Spinal cord (tissue), 10 donors: ENCODE results near the gene CNTFR. TPM values are rescaled to one million over a fixed set of nuclear protein-coding genes. Genes with fewer than 3 reads are reported as not detected.

ENCODE experiments used
- DNase-seq, 6 donors: peaks; one replicate each; pipeline versions ENCODE4 v3.0.0 to v3.0.0-alpha.2; 2013 to 2015; ENCODE audit warnings: low spot score in 6 of 6, low read depth in 4 of 6
- H3K27ac ChIP-seq: one replicate; pipeline ENCODE4 v1.5.1; 2013; ENCODE audit warnings: low read depth, low read length, control low read depth
- H3K27me3 ChIP-seq: one replicate; pipeline ENCODE4 v1.6.1; 2013; ENCODE audit warnings: low read length; ENCODE audit not compliant: control insufficient read depth, insufficient read depth
- H3K36me3 ChIP-seq: one replicate; pipeline ENCODE4 v1.6.1; 2013; ENCODE audit warnings: low read length; ENCODE audit not compliant: control insufficient read depth, insufficient read depth
- H3K4me1 ChIP-seq: one replicate; pipeline ENCODE4 v1.6.1; 2013; ENCODE audit warnings: low read length; ENCODE audit not compliant: control insufficient read depth, insufficient read depth
- H3K4me3 ChIP-seq: one replicate; pipeline ENCODE4 v1.5.1; 2013; ENCODE audit warnings: low read depth, low read length, control low read depth
- H3K9me3 ChIP-seq: one replicate; pipeline ENCODE4 v1.6.1; 2013; ENCODE audit warnings: low read length; ENCODE audit not compliant: control insufficient read depth, insufficient read depth
- WGBS: methylation state at CpG from one replicate; pipeline ENCODE4 v1.1.5; 2013; ENCODE audit warnings: missing lambda C conversion rate; ENCODE audit not compliant: insufficient coverage; 5-methylcytosine and 5-hydroxymethylcytosine counted together
- polyA plus RNA-seq, 2 donors: library from polyadenylated mRNA; unstranded; fragments of 120-200 nt; gene quantifications; one replicate each; pipeline ENCODE4 v1.2.1, GENCODE V29; 2013; ENCODE audit not compliant: insufficient read length in 2 of 2
- total RNA-seq, 2 donors: library from RNA; depleted of rRNA in 1 of 2; stranded (reverse); fragments of 120-200 nt in 1 of 2; fragments of >200 nt in 1 of 2; gene quantifications; one replicate each; pipeline versions ENCODE4 v1.2.3 to v1.2.4, GENCODE V29; 2013 to 2014
- donor health status: healthy.

CNTFR gene
- total and polyA plus RNA-seq, 4 donors = 9.6 to 110 (median 62.3) TPM

GRCh38 chr9:34590381-34591247 is 1.1 kb upstream of the CNTFR start:
- WGBS = 39% methylated on average over 21 of the region's 40 CpGs
- Histone ChIP-seq H3K9me3 (no peaks in the 10 kb centered on the region), H3K4me3 (peak overlapping the region; percentile 46), H3K27ac (peak overlapping the region; percentile 67), H3K4me1 (peaks cover 60% of the 10 kb centered on the region), H3K27me3 (peaks cover 20% of the 10 kb centered on the region), H3K36me3 (no peaks in the 10 kb centered on the region)
- peak in 1 of 6 donors; percentile 46 for DNase-seq

- Histone ChIP-seq H3K36me3 (no peaks in the 10 kb centered on the region), H3K4me3 (peak overlapping the region; percentile 63), H3K27me3 (peaks cover 20% of the 10 kb centered on the region), H3K4me1 (peaks cover 62% of the 10 kb centered on the region), H3K9me3 (no peaks in the 10 kb centered on the region), H3K27ac (peak overlapping the region; percentile 38)
- under 1% methylated on average over 77 of the region's 86 CpGs for WGBS
- peak in 2 of 6 donors; percentile 82 to 88 for DNase-seq
Observed at GRCh38 chr9:34588671-34589635, 571 bp downstream of the CNTFR start.

- Histone ChIP-seq H3K27ac (no peak overlapping the region), H3K27me3 (peaks cover 6% of the 10 kb centered on the region), H3K4me1 (peaks cover 57% of the 10 kb centered on the region), H3K36me3 (no peaks in the 10 kb centered on the region), H3K4me3 (no peak overlapping the region), H3K9me3 (no peaks in the 10 kb centered on the region)
- no peak for DNase-seq
- 79% methylated on average over 2 of the region's 2 CpGs for WGBS
Observed at GRCh38 chr9:34587271-34587670, 2.3 kb downstream of the CNTFR start.

GRCh38 chr9:34585946-34586669 is 3.4 kb downstream of the CNTFR start:
- Histone ChIP-seq H3K36me3 (no peaks in the 10 kb centered on the region), H3K27ac (no peak overlapping the region), H3K27me3 (peaks cover 1% of the 10 kb centered on the region), H3K9me3 (no peaks in the 10 kb centered on the region), H3K4me3 (no peak overlapping the region), H3K4me1 (peaks cover 47% of the 10 kb centered on the region)
- 32% methylated on average over 7 of the region's 11 CpGs for WGBS
- no peak for DNase-seq

GRCh38 chr9:34584970-34585369 is 4.6 kb downstream of the CNTFR start:
- H3K4me3 ChIP-seq = no peak overlapping the region
- H3K9me3 ChIP-seq = no peaks in the 10 kb centered on the region
- peaks cover 47% of the 10 kb centered on the region for H3K4me1 ChIP-seq
- DNase-seq = no peak
- WGBS = 84% methylated on average over 4 of the region's 5 CpGs
- peaks cover 7% of the 10 kb centered on the region for H3K36me3 ChIP-seq
- no peaks in the 10 kb centered on the region for H3K27me3 ChIP-seq
- no peak overlapping the region for H3K27ac ChIP-seq

GRCh38 chr9:34582787-34583186 is 6.7 kb downstream of the CNTFR start:
- H3K9me3 ChIP-seq = no peaks in the 10 kb centered on the region
- no peaks in the 10 kb centered on the region for H3K27me3 ChIP-seq
- H3K4me3 ChIP-seq = no peak overlapping the region
- DNase-seq = peak in 1 of 6 donors; percentile 73
- H3K36me3 ChIP-seq = peaks cover 9% of the 10 kb centered on the region
- no CpG with 5 or more reads among the region's 5 CpGs for WGBS
- no peak overlapping the region for H3K27ac ChIP-seq
- H3K4me1 ChIP-seq = peaks cover 50% of the 10 kb centered on the region

GRCh38 chr9:34581318-34581717 is 8.2 kb downstream of the CNTFR start:
- H3K36me3 ChIP-seq = peaks cover 14% of the 10 kb centered on the region
- no peaks in the 10 kb centered on the region for H3K9me3 ChIP-seq
- H3K4me1 ChIP-seq = peaks cover 64% of the 10 kb centered on the region
- 20% methylated on average over 1 of the region's 3 CpGs for WGBS
- no peak overlapping the region for H3K27ac ChIP-seq
- no peaks in the 10 kb centered on the region for H3K27me3 ChIP-seq
- no peak overlapping the region for H3K4me3 ChIP-seq
- no peak for DNase-seq

GRCh38 chr9:34580358-34580757 is 9.2 kb downstream of the CNTFR start:
- H3K9me3 ChIP-seq = no peaks in the 10 kb centered on the region
- H3K36me3 ChIP-seq = peaks cover 20% of the 10 kb centered on the region
- peaks cover 68% of the 10 kb centered on the region for H3K4me1 ChIP-seq
- peak overlapping the region; percentile 17 for H3K27ac ChIP-seq
- no peaks in the 10 kb centered on the region for H3K27me3 ChIP-seq
- no peak overlapping the region for H3K4me3 ChIP-seq
- WGBS = 25% methylated on average over 6 of the region's 8 CpGs
- DNase-seq = peak in 2 of 6 donors; percentile 72 to 80

- H3K27ac ChIP-seq = peak overlapping the region; percentile 17
- no peaks in the 10 kb centered on the region for H3K27me3 ChIP-seq
- peaks cover 71% of the 10 kb centered on the region for H3K4me1 ChIP-seq
- H3K4me3 ChIP-seq = no peak overlapping the region
- no peaks in the 10 kb centered on the region for H3K9me3 ChIP-seq
- no peak for DNase-seq
- WGBS = 56% methylated on average over 5 of the region's 5 CpGs
- peaks cover 25% of the 10 kb centered on the region for H3K36me3 ChIP-seq
Observed at GRCh38 chr9:34579808-34580163, 9.7 kb downstream of the CNTFR start.
